T-helper 1 cell treated with Interleukin-12 subunit alpha and Interleukin-12 subunit beta and Interleukin-4 antibody, amounts not matched to agents 30 ng/mL and 1 ng/mL, for 36 hours (primary cell): ENCODE data around the gene SEC16A. TPM values are rescaled to one million over a fixed set of nuclear protein-coding genes. Genes with fewer than 3 reads are reported as not detected.

Experiments
- intact Hi-C: fragments of 100-400 bp; cut with micrococcal nuclease; formaldehyde crosslinking; loops from one replicate; pipeline ENCODE4 v1.15.1; 2024
- total RNA-seq: library from RNA; stranded (reverse); gene quantifications from 2 replicates; pipeline ENCODE4 v1.2.3, GENCODE V29; 2022

The SEC16A gene
- 89.4 and 92.9 TPM in 2 replicates for total RNA-seq

- intact Hi-C loops, result loop anchor here (1.0 to 10.0 kb wide), 17 partner anchors 44 to 1122 kb away; partner anchors contain the start of genes AGPAT2, ARRDC1, CAMSAP1 and DNLZ
These were observed at the start of gene SEC16A for GRCh38 chr9:136482793-136483588. Gene SEC16A, minus strand, starts transcription at chr9:136483040. Its CDS starts 5,425 bp downstream, at chr9:136477615.

- intact Hi-C loops, result loop anchor here (10.0 kb wide), 1 partner anchor 267 kb away; no protein-coding TSS in a partner anchor
These were observed 49.3 kb upstream of the SEC16A start for GRCh38 chr9:136531904-136532798.

- intact Hi-C loops, result loop anchor here (10.0 kb wide), 1 partner anchor 267 kb away; no protein-coding TSS in a partner anchor
These were observed 48.5 kb upstream of the SEC16A start for GRCh38 chr9:136531186-136531903.

- intact Hi-C loops, result loop anchor here (10.0 kb wide), 1 partner anchor 266 kb away; no protein-coding TSS in a partner anchor
These were observed 47.7 kb upstream of the SEC16A start for GRCh38 chr9:136530461-136531089.

GRCh38 chr9:136529516-136530460 is 46.9 kb upstream of the SEC16A start:
- intact Hi-C loops, result loop anchor here (10.0 kb wide), 1 partner anchor 265 kb away; no protein-coding TSS in a partner anchor

- intact Hi-C loops, result no loop called here
These were observed 46.0 kb upstream of the SEC16A start for GRCh38 chr9:136528716-136529341.

- intact Hi-C loops, result no loop called here
These were observed 45.2 kb upstream of the SEC16A start for GRCh38 chr9:136527721-136528710.

- intact Hi-C loops, result no loop called here
These were observed 44.3 kb upstream of the SEC16A start for GRCh38 chr9:136527131-136527530.

GRCh38 chr9:136526625-136527066 is 43.8 kb upstream of the SEC16A start:
- intact Hi-C loops, result no loop called here

GRCh38 chr9:136525841-136526499 is 43.1 kb upstream of the SEC16A start:
- intact Hi-C loops, result no loop called here

GRCh38 chr9:136525207-136525606 is 42.4 kb upstream of the SEC16A start:
- intact Hi-C loops, result no loop called here

- intact Hi-C loops, result no loop called here
These were observed 39.7 kb upstream of the SEC16A start for GRCh38 chr9:136522314-136523237.

- intact Hi-C loops, result no loop called here
These were observed 38.7 kb upstream of the SEC16A start for GRCh38 chr9:136521537-136521936.

- intact Hi-C loops, result no loop called here
These were observed 37.3 kb upstream of the SEC16A start for GRCh38 chr9:136520053-136520540.

- intact Hi-C loops, result no loop called here
These were observed 36.6 kb upstream of the SEC16A start for GRCh38 chr9:136519263-136520052.
